RWPE2 (cell line): ENCODE measurements around the gene PTPRA.

Experiments
- ATAC-seq: fragments of 200-7000 bp; cut with Tn5 transposase; 3 replicates; pipeline ENCODE4 v1.9.1; 2021; ENCODE audit warnings: low read depth
- DNase-seq: peaks from one replicate; pipeline ENCODE4 v3.0.0-alpha.2; 2020; ENCODE audit warnings: low spot score
- H3K27ac ChIP-seq: fragments of 450-650 bp; 2 replicates; pipeline ENCODE4 v1.5.1; 2017; ENCODE audit warnings: mild to moderate bottlenecking; ENCODE audit not compliant: poor library complexity, severe bottlenecking
- H3K27me3 ChIP-seq: fragments of 250-450 bp; sonication (Bioruptor Pico); 2 replicates; pipeline ENCODE4 v1.5.1; 2021; ENCODE audit warnings: mild to moderate bottlenecking, moderate library complexity; ENCODE audit not compliant: insufficient read depth, poor library complexity, severe bottlenecking
- H3K36me3 ChIP-seq: fragments of 250-450 bp; sonication (Bioruptor Pico); 2 replicates; pipeline ENCODE4 v1.5.1; 2020; ENCODE audit warnings: low read depth, mild to moderate bottlenecking, moderate library complexity
- H3K4me1 ChIP-seq: fragments of 250-450 bp; sonication (Bioruptor Pico); 2 replicates; pipeline ENCODE4 v1.5.1; 2021; ENCODE audit warnings: mild to moderate bottlenecking, moderate library complexity; ENCODE audit not compliant: insufficient read depth, poor library complexity, severe bottlenecking
- H3K4me3 ChIP-seq: fragments of 250-450 bp; sonication (Bioruptor Pico); 2 replicates; pipeline ENCODE4 v1.5.1; 2021; ENCODE audit warnings: mild to moderate bottlenecking, moderate library complexity; ENCODE audit not compliant: severe bottlenecking
- H3K9me3 ChIP-seq: fragments of 250-450 bp; sonication (Bioruptor Pico); 2 replicates; pipeline ENCODE4 v1.5.1; 2021; ENCODE audit warnings: mild to moderate bottlenecking, moderate library complexity; ENCODE audit not compliant: severe bottlenecking
- TF ChIP-seq, protein P1 (sequence below): fragments of 450-650 bp; IDR thresholded peaks from one replicate; pipeline ENCODE4 v1.5.1; 2017; ENCODE audit warnings: mild to moderate bottlenecking, moderate library complexity; ENCODE audit not compliant: poor library complexity, severe bottlenecking

The PTPRA gene

DNA sequence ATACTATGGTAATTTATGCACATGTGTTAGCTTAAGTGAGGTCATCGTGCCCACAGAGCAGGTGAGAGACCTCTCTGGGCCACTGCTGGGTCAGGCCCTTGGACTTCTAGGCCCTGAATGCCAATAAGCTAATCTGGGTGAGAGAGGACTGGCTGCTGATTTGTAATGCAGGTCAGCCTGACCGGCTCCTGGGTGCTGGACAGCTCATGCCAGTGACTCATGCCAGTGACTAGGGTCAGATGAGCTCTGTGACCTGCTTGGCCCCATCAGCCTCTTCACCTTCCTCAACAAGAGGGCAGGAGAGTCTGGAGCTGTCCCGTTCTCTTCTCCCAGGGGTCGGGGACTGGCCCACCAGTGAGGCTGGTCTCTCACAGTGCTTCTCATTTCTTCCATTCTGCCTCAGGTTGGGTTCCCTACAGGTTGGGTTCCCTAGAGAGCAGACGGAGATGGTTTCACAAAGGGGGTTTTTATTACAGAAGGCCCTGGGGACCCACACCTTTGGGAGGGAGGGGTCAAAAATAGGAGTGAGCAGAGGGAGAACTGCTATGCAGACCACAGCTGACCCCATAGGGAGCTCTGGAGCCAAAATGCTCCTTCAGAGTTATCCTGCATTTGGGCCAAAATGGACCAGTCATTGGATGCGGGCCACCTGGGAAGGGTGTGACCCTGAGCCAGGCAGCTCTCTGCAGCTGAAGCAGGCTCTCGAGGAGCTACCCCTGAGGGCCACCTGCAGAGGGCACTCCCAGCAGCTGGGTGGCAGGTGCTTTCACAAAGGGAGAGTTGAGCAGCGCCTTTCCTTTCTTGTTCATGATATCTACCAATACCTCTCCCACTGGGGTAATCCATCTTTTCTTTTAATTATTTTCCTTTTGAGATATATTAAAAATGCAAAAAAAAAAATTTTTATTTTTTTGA, 196.0 kb downstream of the PTPRA start:
- Histone ChIP-seq H3K4me3 (no peak overlapping the region), H3K9me3 (no peaks in the 10 kb centered on the region), H3K36me3 (no peaks in the 10 kb centered on the region), H3K4me1 (no peaks in the 10 kb centered on the region), H3K27me3 (peaks cover 12% of the 10 kb centered on the region), H3K27ac (no peak overlapping the region)
- TF ChIP-seq, protein P1, sequence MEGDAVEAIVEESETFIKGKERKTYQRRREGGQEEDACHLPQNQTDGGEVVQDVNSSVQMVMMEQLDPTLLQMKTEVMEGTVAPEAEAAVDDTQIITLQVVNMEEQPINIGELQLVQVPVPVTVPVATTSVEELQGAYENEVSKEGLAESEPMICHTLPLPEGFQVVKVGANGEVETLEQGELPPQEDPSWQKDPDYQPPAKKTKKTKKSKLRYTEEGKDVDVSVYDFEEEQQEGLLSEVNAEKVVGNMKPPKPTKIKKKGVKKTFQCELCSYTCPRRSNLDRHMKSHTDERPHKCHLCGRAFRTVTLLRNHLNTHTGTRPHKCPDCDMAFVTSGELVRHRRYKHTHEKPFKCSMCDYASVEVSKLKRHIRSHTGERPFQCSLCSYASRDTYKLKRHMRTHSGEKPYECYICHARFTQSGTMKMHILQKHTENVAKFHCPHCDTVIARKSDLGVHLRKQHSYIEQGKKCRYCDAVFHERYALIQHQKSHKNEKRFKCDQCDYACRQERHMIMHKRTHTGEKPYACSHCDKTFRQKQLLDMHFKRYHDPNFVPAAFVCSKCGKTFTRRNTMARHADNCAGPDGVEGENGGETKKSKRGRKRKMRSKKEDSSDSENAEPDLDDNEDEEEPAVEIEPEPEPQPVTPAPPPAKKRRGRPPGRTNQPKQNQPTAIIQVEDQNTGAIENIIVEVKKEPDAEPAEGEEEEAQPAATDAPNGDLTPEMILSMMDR, result no peak
- peak; percentile 47; the same call in 2 of the 3 replicates for ATAC-seq
- no peak for DNase-seq

DNA sequence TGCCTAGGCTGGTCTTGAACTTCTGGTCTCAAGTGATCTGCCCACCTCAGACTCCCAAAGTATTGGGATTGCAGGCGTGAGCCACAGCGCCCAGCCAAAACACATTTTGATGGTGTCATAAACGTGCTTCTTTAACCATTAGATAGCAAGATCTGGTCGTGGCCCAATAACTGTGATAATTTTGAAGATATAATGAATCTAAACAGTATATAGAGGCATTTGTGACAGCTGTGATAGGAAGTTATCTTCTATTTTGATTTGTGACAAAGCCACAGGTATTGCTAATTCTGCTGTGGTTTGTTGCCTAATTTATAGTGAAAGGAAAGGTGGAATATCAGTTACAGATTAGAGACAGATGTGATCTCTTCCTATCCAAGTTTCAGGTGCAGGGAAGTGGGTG, 197.4 kb downstream of the PTPRA start:
- Histone ChIP-seq H3K27ac (no peak overlapping the region), H3K27me3 (peaks cover 12% of the 10 kb centered on the region), H3K9me3 (no peaks in the 10 kb centered on the region), H3K36me3 (no peaks in the 10 kb centered on the region), H3K4me1 (no peaks in the 10 kb centered on the region), H3K4me3 (no peak overlapping the region)
- no peak for ATAC-seq
- no peak for DNase-seq
- TF ChIP-seq, protein P1, result no peak

DNA sequence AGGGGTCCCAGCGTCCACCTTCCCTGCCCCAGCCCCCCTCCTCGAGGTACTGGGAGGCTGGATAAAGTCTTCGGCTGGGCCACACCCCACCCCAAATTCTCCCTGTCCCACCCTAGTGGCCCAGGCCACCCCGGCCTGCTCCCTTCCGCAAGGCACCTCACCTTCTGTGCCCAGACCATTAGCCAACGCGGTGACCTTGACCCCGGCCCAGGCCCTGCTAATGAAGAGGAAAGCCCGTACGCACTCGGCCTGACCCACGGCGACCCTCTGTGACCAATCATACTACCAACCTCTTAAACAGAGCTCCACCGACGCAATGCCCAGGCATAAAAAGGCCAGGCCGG, 198.0 kb downstream of the PTPRA start:
- Histone ChIP-seq H3K4me1 (no peaks in the 10 kb centered on the region), H3K4me3 (no peak overlapping the region), H3K27ac (no peak overlapping the region), H3K9me3 (no peaks in the 10 kb centered on the region), H3K36me3 (no peaks in the 10 kb centered on the region), H3K27me3 (peaks cover 12% of the 10 kb centered on the region)
- DNase-seq (no peak), ATAC-seq (no peak)
- TF ChIP-seq, protein P1, result no peak

DNA sequence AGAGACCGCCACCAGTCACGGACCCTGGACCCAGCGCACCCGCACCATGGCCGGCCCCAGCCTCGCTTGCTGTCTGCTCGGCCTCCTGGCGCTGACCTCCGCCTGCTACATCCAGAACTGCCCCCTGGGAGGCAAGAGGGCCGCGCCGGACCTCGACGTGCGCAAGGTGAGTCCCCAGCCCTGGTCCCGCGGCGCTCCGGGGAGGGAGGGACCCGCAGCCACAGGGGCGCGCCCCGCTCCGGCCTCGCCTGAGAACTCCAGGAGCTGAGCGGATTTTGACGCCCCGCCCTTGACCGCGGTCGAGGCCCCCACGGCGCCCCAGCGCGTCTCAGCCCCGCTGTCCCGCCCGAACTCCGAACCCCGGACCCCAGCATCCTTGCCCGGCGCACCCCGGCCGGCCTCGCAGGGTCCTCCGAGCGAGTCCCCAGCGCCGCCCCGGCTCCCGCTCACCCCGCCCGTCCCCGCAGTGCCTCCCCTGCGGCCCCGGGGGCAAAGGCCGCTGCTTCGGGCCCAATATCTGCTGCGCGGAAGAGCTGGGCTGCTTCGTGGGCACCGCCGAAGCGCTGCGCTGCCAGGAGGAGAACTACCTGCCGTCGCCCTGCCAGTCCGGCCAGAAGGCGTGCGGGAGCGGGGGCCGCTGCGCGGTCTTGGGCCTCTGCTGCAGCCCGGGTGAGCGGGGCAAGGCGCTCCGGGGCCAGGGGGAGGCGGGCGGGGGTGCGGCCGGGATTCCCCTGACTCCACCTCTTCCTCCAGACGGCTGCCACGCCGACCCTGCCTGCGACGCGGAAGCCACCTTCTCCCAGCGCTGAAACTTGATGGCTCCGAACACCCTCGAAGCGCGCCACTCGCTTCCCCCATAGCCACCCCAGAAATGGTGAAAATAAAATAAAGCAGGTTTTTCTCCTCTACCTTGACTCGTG, 198.6 kb downstream of the PTPRA start, which contains the start of gene OXT:
TSS of gene OXT (plus strand) at position 11 of the 920 bp plus-strand sequence. CDS start at position 47, 36 bp downstream.
- ATAC-seq (no peak; the same call in 2 of the 3 replicates), DNase-seq (no peak)
- TF ChIP-seq, protein P1, result no peak
- peaks cover 12% of the 10 kb centered on the region for H3K27me3 ChIP-seq
- no peak within 1 kb of the TSS for H3K4me3 ChIP-seq
- H3K36me3 ChIP-seq, result no peaks in the 10 kb centered on the region
- no peaks in the 10 kb centered on the region for H3K9me3 ChIP-seq
- no peaks in the 10 kb centered on the region for H3K4me1 ChIP-seq
- H3K27ac ChIP-seq, result no peak within 1 kb of the TSS
